NCI-H2227 (cell line): ENCODE data around the gene LGALS3.

ENCODE experiments used
- DNase-seq: peaks from one replicate; lab custom pipeline; 2025; ENCODE audit not compliant: unreplicated experiment; lab: John Stamatoyannopoulos, UW

Gene LGALS3

DNA sequence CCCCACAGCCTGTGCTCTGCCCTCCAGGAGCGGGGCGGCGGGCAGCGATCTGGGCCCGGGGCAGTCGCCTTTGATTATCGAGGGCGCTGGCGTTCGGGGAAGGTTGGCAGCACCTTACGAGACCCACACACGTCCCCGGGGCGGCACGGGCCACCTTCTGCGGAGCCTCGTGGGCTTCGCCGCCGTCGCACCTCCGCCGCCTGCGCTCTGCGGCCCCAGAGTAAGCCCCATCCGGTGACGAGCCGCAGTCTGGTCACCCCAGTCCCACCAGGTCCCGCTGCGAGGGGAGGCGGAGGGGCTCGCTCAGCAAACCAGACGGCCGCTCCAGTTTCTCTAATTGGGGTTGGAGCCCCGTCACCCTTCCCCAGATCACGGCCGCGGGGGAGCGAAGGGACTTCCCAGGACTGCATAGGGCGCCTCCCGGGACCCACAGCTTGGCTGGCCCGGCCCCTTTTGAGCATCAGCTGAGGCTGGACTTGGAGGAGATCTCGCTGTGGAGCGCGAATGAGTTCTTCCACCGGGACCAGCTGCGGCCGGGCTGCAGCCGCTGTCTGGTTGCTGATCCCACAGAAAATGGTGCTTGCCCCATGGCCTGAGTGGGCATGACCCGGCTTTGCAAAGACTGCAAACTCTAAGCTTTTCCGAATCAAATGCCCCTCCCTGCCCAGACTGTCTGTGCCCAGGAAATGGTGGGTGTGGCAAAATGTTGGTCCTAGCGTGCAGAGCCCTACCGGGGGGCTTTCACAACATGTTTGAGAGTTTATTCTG lies 560 bp downstream of the LGALS3 start:
- DNase-seq, result peak; percentile 23

DNA sequence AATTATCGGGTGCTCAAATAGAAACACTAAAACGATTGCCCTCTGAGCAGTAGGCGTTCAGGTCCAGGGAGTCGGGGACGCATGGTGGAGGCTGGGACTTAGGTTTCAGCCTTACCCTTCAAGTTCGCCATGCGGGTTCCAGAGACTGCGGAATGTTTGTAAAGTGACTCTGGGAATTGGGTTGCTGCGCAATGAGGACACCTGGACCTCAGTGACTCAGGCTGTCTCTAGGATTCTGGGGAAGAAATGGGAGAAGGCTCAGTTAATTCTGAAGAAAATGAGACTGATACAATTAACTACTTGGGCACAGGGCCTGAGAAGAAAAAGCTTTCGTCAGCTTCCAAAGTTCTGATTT lies 1.1 kb downstream of the LGALS3 start:
- DNase-seq, result no peak

- no peak for DNase-seq
Measured at GRCh38 chr14:55131370-55132137, 2.5 kb downstream of the LGALS3 start.

DNA sequence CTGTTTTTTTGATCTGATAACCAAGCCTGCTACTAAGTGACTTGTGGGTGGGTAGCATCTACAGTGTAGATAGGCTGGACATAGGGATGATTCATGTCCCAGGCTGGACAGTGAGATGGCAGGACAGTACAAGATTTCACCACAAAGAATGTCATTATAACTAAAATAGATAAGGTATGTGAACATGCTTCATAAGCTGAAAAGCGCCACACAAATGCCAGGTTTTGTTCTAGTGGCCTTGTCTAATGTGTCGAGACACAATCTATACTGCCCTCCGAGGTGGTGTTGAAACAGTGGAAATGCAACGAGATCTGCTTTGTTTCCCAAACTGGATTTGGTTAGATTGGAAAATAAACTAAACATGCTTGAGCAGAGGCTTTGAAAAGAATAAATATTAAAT lies 4.4 kb downstream of the LGALS3 start:
- DNase-seq, result no peak

- no peak for DNase-seq
Measured at GRCh38 chr14:55136241-55136640, 7.2 kb downstream of the LGALS3 start.

GRCh38 chr14:55136885-55137786 lies 8.1 kb downstream of the LGALS3 start:
- no peak for DNase-seq

- DNase-seq, result no peak
Measured at GRCh38 chr14:55138091-55138490, 9.0 kb downstream of the LGALS3 start.

GRCh38 chr14:55139141-55139540 lies 10.1 kb downstream of the LGALS3 start:
- no peak for DNase-seq

DNA sequence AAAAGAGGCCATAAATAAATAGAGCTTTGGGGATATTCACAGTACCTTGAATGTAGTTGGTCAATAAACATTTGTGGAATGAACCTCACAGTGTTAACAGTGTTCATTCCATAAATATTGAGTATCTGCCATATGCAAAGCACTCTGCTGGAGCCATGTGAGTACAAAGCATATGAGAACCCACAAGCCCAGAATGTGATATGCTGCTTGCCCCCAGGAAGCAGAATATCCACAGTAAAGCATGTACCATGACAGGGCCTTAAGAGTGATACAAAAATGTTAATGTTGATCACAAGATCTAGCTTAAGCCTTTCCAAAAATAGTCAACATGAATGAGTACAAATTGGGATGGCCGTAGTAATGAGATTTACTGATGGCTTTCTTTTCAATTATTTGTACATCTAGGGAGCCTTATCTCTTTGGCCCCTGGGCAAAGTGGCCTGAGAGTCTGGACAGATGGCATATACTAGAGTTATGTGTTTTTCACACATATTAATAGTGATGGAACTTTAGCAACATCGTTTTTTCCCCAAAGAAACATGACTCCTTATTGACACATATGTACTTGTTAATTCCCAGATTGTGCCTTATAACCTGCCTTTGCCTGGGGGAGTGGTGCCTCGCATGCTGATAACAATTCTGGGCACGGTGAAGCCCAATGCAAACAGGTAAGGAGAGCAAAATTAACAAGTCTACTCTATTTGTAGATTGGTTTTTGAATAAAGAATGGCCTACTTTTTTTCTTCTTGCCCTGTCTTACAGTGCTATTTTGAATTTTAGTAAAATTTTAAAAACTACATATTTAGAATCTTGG lies 10.9 kb downstream of the LGALS3 start:
- DNase-seq, result no peak

GRCh38 chr14:55141825-55142224 lies 12.8 kb downstream of the LGALS3 start:
- no peak for DNase-seq

DNA sequence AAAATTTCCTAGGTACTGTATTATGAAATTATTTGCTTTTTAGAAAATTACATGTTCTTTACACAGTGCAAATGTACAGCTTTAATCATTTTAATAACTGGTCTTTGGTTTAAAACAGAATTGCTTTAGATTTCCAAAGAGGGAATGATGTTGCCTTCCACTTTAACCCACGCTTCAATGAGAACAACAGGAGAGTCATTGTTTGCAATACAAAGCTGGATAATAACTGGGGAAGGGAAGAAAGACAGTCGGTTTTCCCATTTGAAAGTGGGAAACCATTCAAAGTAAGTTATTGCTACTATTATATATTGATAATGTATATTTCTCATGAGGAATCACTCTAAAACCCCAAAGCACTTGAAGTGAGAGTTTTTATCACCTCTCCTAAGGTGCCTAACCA lies 13.4 kb downstream of the LGALS3 start:
- DNase-seq, result peak; percentile 62

GRCh38 chr14:55146425-55146824 lies 17.4 kb downstream of the LGALS3 start:
- no peak for DNase-seq

GRCh38 chr14:55151601-55152000 lies 22.5 kb downstream of the LGALS3 start:
- DNase-seq, result no peak

- DNase-seq, result no peak
Measured at GRCh38 chr14:55152052-55152753, 23.2 kb downstream of the LGALS3 start.

DNA sequence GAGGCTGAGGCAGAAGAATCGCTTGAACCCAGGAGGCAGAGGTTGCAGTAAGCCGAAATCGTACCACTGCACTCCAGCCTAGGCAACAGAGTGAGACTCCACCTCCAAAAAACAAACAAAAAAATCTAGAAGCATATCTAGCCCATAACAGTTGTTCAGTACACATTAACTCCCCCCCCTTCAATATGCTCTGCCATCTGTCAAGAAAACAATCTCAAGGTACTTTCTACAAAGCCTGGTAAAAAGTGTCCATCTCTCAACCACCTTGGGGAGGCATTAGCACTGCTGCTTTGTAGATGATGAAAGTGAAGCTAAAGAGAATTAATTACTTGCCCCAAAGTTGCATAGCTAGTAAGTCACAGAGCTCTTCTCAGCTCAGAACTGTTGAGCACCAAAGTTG lies 24.9 kb downstream of the LGALS3 start:
- no peak for DNase-seq

DNA sequence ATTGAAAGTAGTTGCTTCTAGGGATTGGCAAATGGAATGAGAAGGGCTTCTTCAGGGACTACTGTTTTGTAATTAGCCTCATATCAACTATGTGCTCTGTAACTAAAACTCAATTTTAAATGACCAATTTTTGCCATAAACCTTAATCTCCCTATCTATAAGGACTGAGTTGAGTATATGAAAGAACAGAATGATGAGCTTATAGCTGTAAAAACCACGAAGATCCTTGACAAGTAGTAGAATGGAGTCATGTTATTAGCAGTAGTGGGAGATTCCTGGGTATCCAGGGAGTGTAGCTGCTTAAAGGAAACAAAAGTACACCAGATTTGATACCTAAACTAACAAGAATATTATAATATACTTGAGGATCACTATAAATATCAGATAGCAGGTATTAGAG lies 28.0 kb downstream of the LGALS3 start:
- no peak for DNase-seq

GRCh38 chr14:55158412-55158811 lies 29.4 kb downstream of the LGALS3 start:
- DNase-seq, result no peak

DNA sequence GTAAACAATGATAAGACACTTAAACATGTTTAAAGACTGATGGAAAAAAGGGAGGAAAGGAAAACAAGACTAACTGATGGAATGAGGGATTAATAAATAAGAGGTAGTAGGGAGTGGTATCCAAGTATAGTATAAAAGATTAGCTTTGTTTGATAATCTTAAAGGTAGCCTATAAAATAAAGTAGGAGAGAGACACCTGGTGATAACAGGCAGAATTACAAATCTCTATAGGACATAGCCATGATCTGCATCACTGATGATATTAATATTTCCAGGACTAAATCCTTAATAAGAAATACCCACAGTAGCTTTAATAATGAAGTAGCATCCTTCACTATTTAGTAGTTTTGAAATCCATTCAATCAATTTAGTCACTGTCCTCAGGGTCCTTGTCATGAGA lies 31.9 kb downstream of the LGALS3 start:
- DNase-seq, result peak; percentile 12

DNA sequence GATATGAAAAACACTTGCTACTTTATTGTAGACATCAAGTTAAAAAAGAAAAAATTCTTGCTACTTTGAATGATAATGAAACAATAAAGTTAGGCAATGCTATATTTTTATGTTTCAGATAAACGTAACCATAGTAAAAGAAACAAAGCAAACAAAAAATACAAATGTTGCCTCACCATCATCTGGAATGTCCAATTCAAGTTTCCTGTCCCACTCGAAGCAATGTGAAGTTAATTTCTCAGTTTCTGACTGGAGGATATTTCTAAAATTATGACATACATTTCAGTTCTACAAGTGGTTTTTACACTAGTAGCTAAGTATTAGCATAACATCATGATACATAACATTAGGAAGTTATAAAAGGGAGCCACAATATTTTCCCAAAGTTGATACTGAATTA lies 41.5 kb downstream of the LGALS3 start:
- DNase-seq, result no peak

DNA sequence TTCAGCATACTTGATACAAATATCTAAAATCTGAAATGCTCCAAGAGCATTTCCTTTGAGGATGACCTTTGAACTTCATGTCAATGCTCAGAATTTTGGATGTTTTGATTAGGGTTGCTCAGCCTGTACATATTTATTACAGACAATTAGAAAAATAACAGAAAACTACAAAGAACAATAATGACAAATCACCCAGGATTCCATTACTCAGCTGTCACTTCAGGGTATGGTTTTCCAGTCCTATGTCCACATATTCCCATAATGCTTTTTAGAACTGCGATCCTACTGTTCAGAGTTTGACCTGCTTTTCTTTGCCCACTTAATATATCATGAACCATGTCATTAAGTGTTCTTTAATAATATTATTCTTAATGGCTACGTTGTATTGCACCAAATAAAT lies 51.0 kb downstream of the LGALS3 start:
- DNase-seq, result no peak
